Motor neuron (in vitro differentiated cells): Measurements from ENCODE around the gene CRHR1. TPM values are rescaled to one million over a fixed set of nuclear protein-coding genes. Genes with fewer than 3 reads are reported as not detected.

Experiments
- ATAC-seq, 8 experiments: fragments of 200-7000 bp; cut with Tn5 transposase; replicated peaks in 6 of 8; 2 replicates each; pipeline ENCODE4 v1.8.0; 2021; ENCODE audit warnings: mild to moderate bottlenecking in 8 of 8, moderate library complexity in 8 of 8
- H3K27ac ChIP-seq, 2 donors: fragments of 250-450 bp; sonication (Bioruptor Pico); 2 replicates each; pipeline ENCODE4 v1.9.0; 2021; ENCODE audit warnings: antibody characterized with exemption in 2 of 2, mild to moderate bottlenecking in 2 of 2, moderate library complexity in 1 of 2
- H3K4me1 ChIP-seq, 2 donors: fragments of 250-450 bp; sonication (Bioruptor Pico); replicated peaks in 1 of 2; 2 replicates each; pipeline ENCODE4 v1.6.1; 2021; ENCODE audit warnings: antibody characterized with exemption in 2 of 2, mild to moderate bottlenecking in 2 of 2, moderate library complexity in 1 of 2
- H3K4me3 ChIP-seq, 5 donors: fragments of 250-450 bp; sonication (Bioruptor Pico); 2 replicates each; pipeline ENCODE4 v1.9.0; 2021; ENCODE audit warnings: antibody characterized with exemption in 5 of 5, mild to moderate bottlenecking in 5 of 5, moderate library complexity in 4 of 5
- WGBS, 10 experiments: fragments of 450-650 bp; shearing (Covaris generic); methylation state at CpG; one replicate each; pipeline ENCODE4 v1.0.0; 2022; 5-methylcytosine and 5-hydroxymethylcytosine counted together
- in situ Hi-C, 9 experiments: fragments of 400-800 bp; cut with MboI; loops; one replicate each; pipeline ENCODE4 v1.15.0; 2021; ENCODE audit warnings: low sequenced_read_pairs in 9 of 9, low pct_unique_long_range_greater_than_20kb in 2 of 9; ENCODE audit not compliant: unreplicated experiment in 9 of 9
- total RNA-seq, 8 experiments: library from RNA; unstranded; fragments of 300-600 nt; gene quantifications; 2 replicates each; pipeline versions ENCODE4 v1.2.3 to v1.2.4, GENCODE V29; 2022

CRHR1 gene
- total RNA-seq, 8 experiments from 2014 or later = 0.21 to 10.3 (median 1.7) TPM; not detected in 1

- no peak overlapping the region for H3K4me3 ChIP-seq
- in situ Hi-C loops = loop anchor here in 4 of 9 experiments (10.0 to 25.0 kb wide), 4 partner anchors 98 to 623 kb away; partner anchors contain the start of gene FMNL1 (in 1 of the 4)
- no peak for ATAC-seq
- peaks cover 0 to 5% of the 10 kb centered on the region in 2 donors for H3K4me1 ChIP-seq
- no peak overlapping the region for H3K27ac ChIP-seq
- 58 to 63% methylated on average over 2 to 3 of the region's 5 CpGs; no CpG with 5 or more reads in 8 of the 10 experiments for WGBS, 10 experiments
Measured at GRCh38 chr17:45835481-45835880, 51.4 kb downstream of the CRHR1 start.

GRCh38 chr17:45836047-45837044, 52.2 kb downstream of the CRHR1 start:
- WGBS, 10 experiments = 0 to 67% (median 42%) methylated on average over 1 to 2 of the region's 20 CpGs; no CpG with 5 or more reads in 6 of the 10 experiments
- H3K4me1 ChIP-seq = peaks cover 0 to 5% of the 10 kb centered on the region in 2 donors
- no peak overlapping the region for H3K4me3 ChIP-seq
- no peak overlapping the region for H3K27ac ChIP-seq
- no peak for ATAC-seq
- in situ Hi-C loops = loop anchor here in 4 of 9 experiments (10.0 to 25.0 kb wide), 4 partner anchors 99 to 624 kb away; partner anchors contain the start of gene FMNL1 (in 1 of the 4)

- Histone ChIP-seq H3K27ac (no peak overlapping the region), H3K4me1 (peaks cover 0 to 5% of the 10 kb centered on the region in 2 donors), H3K4me3 (no peak overlapping the region)
- in situ Hi-C loops = loop anchor here in 4 of 9 experiments (10.0 to 25.0 kb wide), 4 partner anchors 100 to 625 kb away; partner anchors contain the start of gene FMNL1 (in 1 of the 4)
- WGBS, 10 experiments = no CpG with 5 or more reads among the region's 10 CpGs
- no peak for ATAC-seq
Measured at GRCh38 chr17:45837187-45837586, 53.1 kb downstream of the CRHR1 start.

- 80 to 92% methylated on average over 1 to 4 of the region's 9 CpGs; no CpG with 5 or more reads in 8 of the 10 experiments for WGBS, 10 experiments
- ATAC-seq = no peak
- in situ Hi-C loops = loop anchor here in 4 of 9 experiments (10.0 to 25.0 kb wide), 4 partner anchors 100 to 625 kb away; partner anchors contain the start of gene FMNL1 (in 1 of the 4)
- peaks cover 0 to 5% of the 10 kb centered on the region in 2 donors for H3K4me1 ChIP-seq
- H3K27ac ChIP-seq = no peak overlapping the region
- H3K4me3 ChIP-seq = no peak overlapping the region
Measured at GRCh38 chr17:45837603-45838002, 53.5 kb downstream of the CRHR1 start.

- no peak for ATAC-seq
- in situ Hi-C loops = loop anchor here in 4 of 9 experiments (10.0 to 25.0 kb wide), 4 partner anchors 102 to 627 kb away; partner anchors contain the start of gene FMNL1 (in 1 of the 4)
- H3K4me1 ChIP-seq = peaks cover 0 to 4% of the 10 kb centered on the region in 2 donors
- WGBS, 10 experiments = 0 to 83% (median 60%) methylated on average over 1 to 4 of the region's 8 CpGs; no CpG with 5 or more reads in 5 of the 10 experiments
- H3K27ac ChIP-seq = no peak overlapping the region
- H3K4me3 ChIP-seq = no peak overlapping the region
Measured at GRCh38 chr17:45838751-45839295, 54.7 kb downstream of the CRHR1 start.

- no peak overlapping the region for H3K27ac ChIP-seq
- in situ Hi-C loops = loop anchor here in 4 of 9 experiments (10.0 to 25.0 kb wide), 4 partner anchors 102 to 627 kb away; partner anchors contain the start of gene FMNL1 (in 1 of the 4)
- no CpG with 5 or more reads among the region's 4 CpGs for WGBS, 10 experiments
Measured at GRCh38 chr17:45839442-45839841, 55.3 kb downstream of the CRHR1 start.

GRCh38 chr17:45841186-45841585, 57.1 kb downstream of the CRHR1 start:
- 0 to 70% (median 53%) methylated on average over 1 to 9 of the region's 9 CpGs; no CpG with 5 or more reads in 5 of the 10 experiments for WGBS, 10 experiments
- Histone ChIP-seq H3K4me3 (no peak overlapping the region), H3K4me1 (no peaks in the 10 kb centered on the region), H3K27ac (no peak overlapping the region)
- ATAC-seq = peak in 7 of 8 experiments; percentile 21 to 93 (median 58)
- in situ Hi-C loops = loop anchor here in 3 of 9 experiments (25.0 kb wide), 3 partner anchors 104 to 629 kb away; partner anchors contain the start of gene FMNL1 (in 1 of the 3)

More at GRCh38 chr17:45839442-45839841, 55.3 kb downstream of the CRHR1 start:
- no peak for ATAC-seq
- no peaks in the 10 kb centered on the region for H3K4me1 ChIP-seq
- no peak overlapping the region for H3K4me3 ChIP-seq

- 7 to 86% (median 44%) methylated on average over 1 to 7 of the region's 7 CpGs; no CpG with 5 or more reads in 1 of the 10 experiments for WGBS, 10 experiments
- in situ Hi-C loops = loop anchor here in 3 of 9 experiments (25.0 kb wide), 3 partner anchors 105 to 630 kb away; partner anchors contain the start of gene FMNL1 (in 1 of the 3)
- peak in 5 of 8 experiments; percentile 9 to 61 (median 35) for ATAC-seq
- Histone ChIP-seq H3K27ac (no peak overlapping the region), H3K4me1 (no peaks in the 10 kb centered on the region), H3K4me3 (no peak overlapping the region)
Measured at GRCh38 chr17:45841883-45842525, 57.9 kb downstream of the CRHR1 start.

- WGBS, 10 experiments = 56 to 100% (median 87%) methylated on average over 1 to 3 of the region's 4 CpGs; no CpG with 5 or more reads in 3 of the 10 experiments
- in situ Hi-C loops = loop anchor here in 3 of 9 experiments (25.0 kb wide), 3 partner anchors 106 to 631 kb away; partner anchors contain the start of gene FMNL1 (in 1 of the 3)
- ATAC-seq = no peak
- no peaks in the 10 kb centered on the region for H3K4me1 ChIP-seq
- no peak overlapping the region for H3K27ac ChIP-seq
- H3K4me3 ChIP-seq = no peak overlapping the region
Measured at GRCh38 chr17:45843722-45844121, 59.6 kb downstream of the CRHR1 start.

GRCh38 chr17:45844695-45845375, 60.7 kb downstream of the CRHR1 start, which contains the start of gene SPPL2C:
TSS of gene SPPL2C (plus strand) at chr17:45844881. CDS start at chr17:45844907, 26 bp downstream.
- peak in 1 of 8 experiments; percentile 9 for ATAC-seq

More at GRCh38 chr17:45844695-45845375, 60.7 kb downstream of the CRHR1 start, which contains the start of gene SPPL2C:
- in situ Hi-C loops = loop anchor here in 3 of 9 experiments (25.0 kb wide), 3 partner anchors 108 to 633 kb away; partner anchors contain the start of gene FMNL1 (in 1 of the 3)
- no peak within 1 kb of the TSS for H3K27ac ChIP-seq
- no peaks in the 10 kb centered on the region for H3K4me1 ChIP-seq
- H3K4me3 ChIP-seq = no peak within 1 kb of the TSS
- 40 to 100% (median 65%) methylated on average over 1 to 3 of the region's 25 CpGs; no CpG with 5 or more reads in 6 of the 10 experiments for WGBS, 10 experiments
